DMS153 treated with DMSO at 0.1 percent for 48 hours (cell line): Measurements from ENCODE around the gene SERF1B.
"Not testable (repeated sequence)": the region's sequence is repeated elsewhere in the genome, so short reads cannot be mapped to it uniquely, and the experiment has no call there.

Experiments used
- DNase-seq: peaks from one replicate; lab custom pipeline; 2025; ENCODE audit not compliant: unreplicated experiment; lab: John Stamatoyannopoulos, UW

The SERF1B gene

DNA sequence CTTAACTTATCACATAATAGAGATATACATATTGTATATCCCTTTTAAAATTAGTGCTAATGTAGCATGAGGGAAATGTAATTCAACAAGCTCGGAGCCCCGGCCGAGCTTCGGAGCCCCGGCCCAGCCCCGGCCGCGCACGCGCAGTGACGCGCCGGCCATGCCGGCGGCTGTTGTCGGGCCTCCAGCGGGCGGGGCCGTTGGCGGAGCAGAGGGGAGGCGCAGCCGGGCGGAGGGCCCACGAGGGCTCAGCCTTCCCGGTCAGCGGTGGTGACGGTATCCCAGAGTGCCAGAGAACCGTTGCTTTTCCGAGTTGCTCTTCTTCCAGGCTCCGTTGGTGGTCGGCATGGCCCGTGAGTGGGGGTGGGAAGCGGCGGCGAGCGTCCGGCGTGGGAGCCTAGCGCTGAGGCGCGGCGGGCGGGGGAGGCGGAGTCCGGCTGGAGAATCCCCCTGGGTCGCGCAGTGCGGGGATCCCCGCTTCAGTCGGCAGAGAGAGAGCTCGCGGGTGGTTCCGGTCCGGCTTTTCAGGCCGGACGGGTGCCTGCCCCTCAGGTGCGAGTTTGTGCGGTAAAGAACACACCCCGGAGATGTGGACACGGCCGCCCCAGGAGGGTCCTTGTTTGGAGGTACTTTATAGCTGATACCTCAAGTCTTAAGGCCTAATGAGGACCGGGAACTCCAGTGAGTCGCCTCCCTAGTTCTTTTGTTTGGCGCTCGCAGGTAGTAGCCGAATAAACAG is at the start of gene SERF1B:
Gene SERF1B, plus strand, starts transcription at position 146 of the 739 bp plus-strand sequence. Its CDS starts 201 bp downstream, at position 347.
- not testable (repeated sequence) for DNase-seq

DNA sequence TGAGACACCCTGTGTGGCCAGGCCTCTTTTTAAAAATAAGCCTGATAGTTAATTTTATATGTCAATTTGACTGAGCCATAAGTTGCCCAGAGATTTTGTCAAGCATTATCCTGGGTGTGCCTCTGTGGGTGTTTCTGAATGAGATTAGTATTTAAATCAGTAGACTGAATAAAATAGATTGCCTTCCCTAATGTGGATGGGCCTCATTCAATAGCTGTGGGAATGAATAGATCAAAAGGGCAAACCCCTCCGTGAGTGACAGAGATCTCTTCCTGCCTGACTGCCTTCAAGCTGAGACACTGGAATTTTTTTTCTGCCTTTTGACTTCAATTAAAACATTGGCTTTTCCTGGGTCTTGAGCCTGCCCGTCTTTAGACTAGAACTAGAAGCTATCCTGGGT is 33.3 kb upstream of the SERF1B start:
- DNase-seq = not testable (repeated sequence)

- not testable (repeated sequence) for DNase-seq
Observed at GRCh38 chr5:69995535-69995934, 29.5 kb upstream of the SERF1B start.

DNA sequence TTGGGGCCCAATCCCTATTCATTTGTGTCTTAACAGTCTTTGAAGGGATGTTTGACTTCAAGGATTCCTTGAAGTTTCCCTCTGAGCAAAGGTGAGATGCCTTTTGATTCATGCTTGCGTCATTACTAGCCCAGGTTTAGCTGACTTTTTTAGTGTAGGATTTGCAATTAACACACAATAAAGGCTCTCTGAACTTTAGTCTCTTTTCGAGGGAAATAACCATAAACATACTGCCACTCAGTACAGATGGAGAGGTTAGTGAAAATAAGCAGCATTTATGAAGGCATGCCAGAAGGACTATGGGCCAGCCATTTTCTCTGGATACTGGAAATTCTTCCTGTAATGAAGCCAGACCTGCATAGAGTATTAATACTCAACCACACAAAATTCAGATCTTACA is 4.4 kb upstream of the SERF1B start:
- not testable (repeated sequence) for DNase-seq

GRCh38 chr5:70025845-70026145 is 744 bp downstream of the SERF1B start:
- DNase-seq = not testable (repeated sequence)

DNA sequence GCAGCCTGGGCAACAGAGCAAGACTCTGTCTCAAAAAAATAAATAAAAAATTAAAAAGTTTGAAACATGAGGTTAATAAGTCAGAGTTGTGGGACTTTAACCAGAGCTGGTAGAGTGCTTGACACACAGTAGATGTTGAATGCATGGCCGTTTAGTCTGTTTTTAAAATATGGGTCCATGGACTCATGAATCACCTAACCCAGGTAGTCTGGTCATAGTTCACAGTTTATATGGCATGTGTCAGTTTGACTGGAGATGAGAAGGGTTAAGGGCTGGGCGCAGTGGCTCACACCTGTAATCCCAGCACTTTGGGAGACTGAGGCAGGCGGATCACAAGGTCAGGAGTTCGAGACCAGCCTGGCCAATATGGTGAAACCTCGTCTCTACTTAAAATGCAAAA is 6.2 kb downstream of the SERF1B start:
- DNase-seq = not testable (repeated sequence)

- not testable (repeated sequence) for DNase-seq
Observed at GRCh38 chr5:70041411-70041810, 16.4 kb downstream of the SERF1B start.

DNA sequence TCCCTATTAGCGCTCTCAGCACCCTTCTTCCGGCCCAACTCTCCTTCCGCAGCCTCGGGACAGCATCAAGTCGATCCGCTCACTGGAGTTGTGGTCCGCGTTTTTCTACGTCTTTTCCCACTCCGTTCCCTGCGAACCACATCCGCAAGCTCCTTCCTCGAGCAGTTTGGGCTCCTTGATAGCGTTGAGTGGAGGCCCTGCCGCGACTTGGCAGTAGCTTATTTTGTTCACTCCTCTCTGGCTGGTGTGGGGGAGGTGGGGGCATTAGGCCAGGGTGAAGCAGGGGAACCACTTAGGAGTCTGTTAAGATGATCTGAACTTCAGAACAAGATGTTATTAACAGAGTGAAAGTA is 24.7 kb downstream of the SERF1B start:
- not testable (repeated sequence) for DNase-seq

GRCh38 chr5:70056289-70056942 is 31.4 kb downstream of the SERF1B start:
- DNase-seq = not testable (repeated sequence)

DNA sequence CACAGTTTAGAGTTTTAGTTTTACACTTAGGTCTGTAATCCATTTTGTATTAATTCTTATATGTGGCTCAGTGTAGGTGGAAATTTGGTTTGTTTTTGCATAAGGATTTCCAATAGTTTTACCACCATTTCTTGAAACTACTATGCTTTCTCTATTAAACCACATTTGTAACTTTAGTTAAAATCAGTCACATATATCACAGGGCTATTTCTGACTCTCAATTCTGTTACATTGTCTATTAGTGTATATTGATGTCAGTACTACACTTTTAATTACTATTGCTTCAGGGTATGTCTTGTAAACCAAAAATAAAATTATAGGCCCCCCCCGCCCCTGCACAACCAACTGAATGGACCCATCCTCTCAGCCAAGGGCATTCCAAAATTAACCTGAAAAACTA is 32.1 kb downstream of the SERF1B start:
- DNase-seq = not testable (repeated sequence)

- not testable (repeated sequence) for DNase-seq
Observed at GRCh38 chr5:70077632-70078031, 52.6 kb downstream of the SERF1B start.

GRCh38 chr5:70088907-70089464 is 63.9 kb downstream of the SERF1B start:
- DNase-seq = not testable (repeated sequence)

GRCh38 chr5:70091776-70092175 is 66.7 kb downstream of the SERF1B start:
- not testable (repeated sequence) for DNase-seq
